ACC112 (cell line): ENCODE results near the gene GLT8D1.

Experiments
- H2AFZ ChIP-seq: fragments of 200-600 bp; sonication (generic); one replicate; pipeline ENCODE4 v1.6.0; 2017; ENCODE audit warnings: antibody characterized with exemption, low read length; ENCODE audit not compliant: unreplicated experiment
- H3K27ac ChIP-seq: fragments of 200-600 bp; sonication (generic); 2 replicates; pipeline ENCODE4 v1.5.1; 2014; ENCODE audit warnings: low read depth, mild to moderate bottlenecking, antibody characterized with exemption, low read length, moderate library complexity
- H3K27me3 ChIP-seq: fragments of 200-600 bp; sonication (generic); 2 replicates; pipeline ENCODE4 v1.6.1; 2014; ENCODE audit warnings: mild to moderate bottlenecking, antibody characterized with exemption, low read length, moderate library complexity, mixed read lengths; ENCODE audit not compliant: insufficient read depth
- H3K36me3 ChIP-seq: fragments of 200-600 bp; sonication (generic); 2 replicates; pipeline ENCODE4 v1.6.1; 2016; ENCODE audit warnings: mild to moderate bottlenecking, antibody characterized with exemption, low read length, moderate library complexity, mixed read lengths; ENCODE audit not compliant: insufficient read depth
- H3K4me1 ChIP-seq: fragments of 200-600 bp; sonication (generic); one replicate; pipeline ENCODE4 v1.6.1; 2016; ENCODE audit warnings: low read length, mixed read lengths; ENCODE audit not compliant: insufficient read depth, unreplicated experiment, control insufficient read depth
- H3K4me3 ChIP-seq: fragments of 200-600 bp; sonication (generic); 2 replicates; pipeline ENCODE4 v1.5.1; 2014; ENCODE audit warnings: mild to moderate bottlenecking, low read depth, low read length
- H3K79me2 ChIP-seq: fragments of 200-600 bp; sonication (generic); one replicate; pipeline ENCODE4 v1.6.0; 2016; ENCODE audit warnings: low read length; ENCODE audit not compliant: control insufficient read depth, unreplicated experiment, insufficient read depth

Gene GLT8D1

DNA sequence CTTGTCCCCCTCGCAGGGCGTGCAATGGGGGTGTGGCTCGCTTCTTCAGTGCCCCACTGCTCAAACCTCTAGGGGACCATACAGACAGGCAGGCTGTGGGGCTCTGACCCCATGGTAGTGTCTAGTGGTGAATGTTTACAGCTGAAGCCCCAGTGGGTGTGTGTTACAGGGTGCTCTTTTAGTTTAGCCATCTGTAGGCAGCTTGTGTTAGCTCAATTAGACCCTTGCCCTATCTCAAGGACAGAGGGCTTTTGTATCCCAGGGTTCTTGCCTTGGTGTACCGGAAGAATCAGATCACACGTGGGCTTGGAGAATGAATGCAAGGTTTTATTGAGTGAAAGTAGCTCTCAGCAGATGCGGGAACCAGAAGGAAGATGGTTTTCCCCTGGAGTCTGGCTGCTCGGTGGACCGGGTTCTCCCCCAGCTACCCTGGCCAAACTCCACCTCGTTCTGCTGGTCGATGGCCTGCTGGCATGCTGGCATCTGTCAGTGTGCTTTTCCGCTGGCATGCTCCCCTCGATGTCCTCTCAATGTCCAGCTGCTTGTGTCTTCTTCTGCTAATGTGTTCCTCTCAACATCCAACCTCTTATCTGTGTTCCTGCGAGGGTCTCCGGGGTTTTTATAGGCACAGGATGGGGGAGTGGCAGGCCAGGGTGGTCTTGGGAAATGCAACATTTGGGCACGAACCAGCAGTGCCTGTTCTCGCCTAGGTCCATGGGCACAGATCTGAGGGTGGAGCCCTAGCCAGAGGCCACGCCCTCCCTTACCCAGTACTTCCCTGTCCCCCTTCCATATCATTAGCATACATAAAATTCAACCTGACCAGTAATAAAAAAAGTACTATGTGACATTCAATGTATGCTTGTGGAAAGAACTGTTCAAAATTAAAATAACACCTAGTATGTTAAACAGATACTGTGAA lies 7.0 kb upstream of the GLT8D1 start:
- H3K4me1 ChIP-seq: peaks cover 6% of the 10 kb centered on the region
- H3K27me3 ChIP-seq: no peaks in the 10 kb centered on the region
- no peak overlapping the region for H3K27ac ChIP-seq
- H3K4me3 ChIP-seq: no peak overlapping the region
- H3K79me2 ChIP-seq: peaks cover 7% of the 10 kb centered on the region
- H3K36me3 ChIP-seq: peaks cover 13% of the 10 kb centered on the region
- H2AFZ ChIP-seq: no peak overlapping the region

DNA sequence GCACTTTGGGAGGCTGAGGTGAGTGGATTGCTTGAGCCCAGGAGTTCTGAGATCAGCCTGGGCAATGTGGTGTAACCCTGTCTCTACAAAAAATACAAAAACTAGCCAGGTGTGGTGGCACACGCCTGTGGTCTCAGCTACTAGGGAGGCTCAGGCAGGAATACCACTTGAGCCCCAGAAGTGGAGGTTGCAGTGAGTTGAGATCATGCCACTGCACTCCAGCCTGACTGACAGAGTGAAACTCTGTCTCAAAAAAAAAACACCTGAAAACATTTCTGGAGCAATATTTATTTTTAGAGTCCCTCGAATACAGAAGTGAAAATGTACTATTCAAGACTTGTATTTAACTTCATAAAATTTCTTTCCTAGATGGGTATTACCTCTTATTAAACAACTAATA lies 4.9 kb upstream of the GLT8D1 start:
- peaks cover 13% of the 10 kb centered on the region for H3K36me3 ChIP-seq
- H2AFZ ChIP-seq: no peak overlapping the region
- peaks cover 23% of the 10 kb centered on the region for H3K79me2 ChIP-seq
- H3K27ac ChIP-seq: no peak overlapping the region
- H3K4me3 ChIP-seq: no peak overlapping the region
- H3K4me1 ChIP-seq: peaks cover 11% of the 10 kb centered on the region
- no peaks in the 10 kb centered on the region for H3K27me3 ChIP-seq

DNA sequence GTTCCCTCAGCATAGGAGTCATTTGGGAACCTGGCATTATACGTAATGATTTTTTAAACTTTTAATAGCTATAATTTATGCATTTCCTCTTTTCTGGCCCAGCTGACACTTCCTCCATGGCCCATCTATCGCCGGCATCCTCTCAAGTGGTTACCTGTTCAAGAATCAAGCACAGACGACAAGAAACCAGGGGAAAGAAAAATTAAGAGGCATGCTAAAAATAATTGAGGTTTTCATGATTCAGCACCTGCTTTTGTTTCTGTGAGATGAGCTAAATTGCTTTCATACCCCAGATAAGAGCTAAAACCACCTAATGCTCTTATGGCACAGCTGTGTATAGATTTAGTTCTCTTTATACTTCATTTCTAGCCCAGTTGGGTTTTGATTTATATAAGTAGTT lies 2.0 kb upstream of the GLT8D1 start:
- Histone ChIP-seq H3K27ac (no peak overlapping the region), H3K4me3 (peak overlapping the region; percentile 86)

DNA sequence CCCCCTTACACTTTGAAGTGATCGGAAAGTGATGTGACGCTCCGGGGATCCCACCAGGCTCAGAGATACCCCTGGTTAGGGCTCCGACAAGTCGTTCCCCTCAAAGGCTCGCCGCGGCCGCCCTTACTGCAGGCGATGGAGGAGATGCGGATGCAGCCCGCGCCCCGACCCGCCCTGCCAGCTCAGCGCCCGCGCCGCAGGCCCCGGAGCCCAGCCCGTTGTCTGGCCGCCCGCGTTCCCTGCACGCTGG lies 228 bp downstream of the GLT8D1 start:
- peaks cover 61% of the 10 kb centered on the region for H3K79me2 ChIP-seq
- H3K27ac ChIP-seq: peak overlapping the region; percentile 69
- peaks cover 9% of the 10 kb centered on the region for H3K36me3 ChIP-seq
- H2AFZ ChIP-seq: peak overlapping the region; percentile 88
- peaks cover 17% of the 10 kb centered on the region for H3K4me1 ChIP-seq
- peak overlapping the region; percentile 86 for H3K4me3 ChIP-seq
- H3K27me3 ChIP-seq: no peaks in the 10 kb centered on the region

More for the DNA sequence above, 2.0 kb upstream of the GLT8D1 start:
- Histone ChIP-seq H3K27me3 (no peaks in the 10 kb centered on the region), H3K79me2 (peaks cover 48% of the 10 kb centered on the region), H3K36me3 (peaks cover 13% of the 10 kb centered on the region), H3K4me1 (peaks cover 17% of the 10 kb centered on the region), H2AFZ (no peak overlapping the region)

DNA sequence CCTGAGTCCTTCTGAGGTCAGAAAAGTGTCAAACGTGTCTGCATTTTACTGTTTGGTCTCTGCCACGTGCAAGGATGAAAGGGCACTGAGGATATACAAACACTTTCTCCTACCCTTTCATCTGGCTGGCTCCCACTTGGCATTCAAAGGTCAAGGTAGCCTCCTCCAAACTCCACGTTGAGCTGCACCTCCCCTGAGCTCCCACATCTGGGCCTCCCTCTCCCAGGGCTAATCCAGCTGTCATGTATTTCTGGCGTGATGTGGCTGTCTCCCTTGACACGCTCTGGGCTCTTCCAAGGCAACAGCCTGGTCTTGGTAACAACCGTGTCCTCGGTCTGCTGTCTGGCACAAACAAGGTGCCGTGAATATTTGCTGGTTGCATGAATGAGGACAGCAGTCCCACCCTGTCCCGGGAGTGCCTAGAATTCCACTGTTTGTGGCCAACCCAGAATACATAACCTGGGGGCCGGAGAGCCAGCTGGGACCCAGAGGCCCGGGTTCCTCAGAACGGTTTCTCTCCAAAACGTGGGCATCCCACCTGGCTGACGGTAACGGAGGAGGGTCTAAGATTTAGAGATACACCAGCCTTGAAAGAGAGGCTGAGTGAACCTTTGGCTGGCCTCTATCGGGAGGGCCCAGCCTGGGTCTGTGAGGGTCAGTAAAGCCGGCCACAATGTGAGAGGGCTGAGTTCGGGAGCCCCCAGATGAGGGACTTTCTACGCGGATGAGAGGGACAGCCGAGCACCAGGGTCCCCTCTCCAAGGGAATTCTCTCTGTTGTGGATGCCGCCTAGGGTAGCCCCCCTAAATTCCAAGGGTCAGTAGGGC lies 767 bp downstream of the GLT8D1 start:
- H3K27ac ChIP-seq: peak overlapping the region; percentile 69
- peaks cover 66% of the 10 kb centered on the region for H3K79me2 ChIP-seq
- H3K36me3 ChIP-seq: peaks cover 14% of the 10 kb centered on the region
- peak overlapping the region; percentile 86 for H3K4me3 ChIP-seq
- no peaks in the 10 kb centered on the region for H3K27me3 ChIP-seq
- H2AFZ ChIP-seq: peak overlapping the region; percentile 88
- H3K4me1 ChIP-seq: peaks cover 17% of the 10 kb centered on the region

DNA sequence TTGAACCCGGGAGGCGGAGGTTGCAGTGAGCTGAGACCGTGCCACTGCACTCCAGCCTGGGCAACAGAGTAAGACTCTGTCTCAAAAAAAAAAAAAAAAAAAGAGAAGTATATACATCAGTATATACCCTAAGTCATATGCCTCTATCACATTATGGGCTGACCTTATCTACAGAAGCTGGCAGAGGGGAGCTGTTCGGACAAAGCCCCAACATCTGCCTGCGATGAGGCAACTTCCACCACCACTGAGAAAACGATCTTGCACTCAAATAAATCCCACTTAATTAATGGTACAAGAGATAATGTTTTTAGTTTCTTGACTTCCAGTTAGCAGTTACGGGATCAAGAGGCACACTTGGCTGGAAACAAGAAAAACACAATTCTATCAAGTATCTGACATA lies 2.2 kb downstream of the GLT8D1 start:
- Histone ChIP-seq H3K27ac (no peak overlapping the region), H3K27me3 (no peaks in the 10 kb centered on the region), H2AFZ (no peak overlapping the region), H3K4me3 (peak overlapping the region; percentile 86), H3K36me3 (peaks cover 11% of the 10 kb centered on the region), H3K79me2 (peaks cover 71% of the 10 kb centered on the region), H3K4me1 (peaks cover 17% of the 10 kb centered on the region)

DNA sequence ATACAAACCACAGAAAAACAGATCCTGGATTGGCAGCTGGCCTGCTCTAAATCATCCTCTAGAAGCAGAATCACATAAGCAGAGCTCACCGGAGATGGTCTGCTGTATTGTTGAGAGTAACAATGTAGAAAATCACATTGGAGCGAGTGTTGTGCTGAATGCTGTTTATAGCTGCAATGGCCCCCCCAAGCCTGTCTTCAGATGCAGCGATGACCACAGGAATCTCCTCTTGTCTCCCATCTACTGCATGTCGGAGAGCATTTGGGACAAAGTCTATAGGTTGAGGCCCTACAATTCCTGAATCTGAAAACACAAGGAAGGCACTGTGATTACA lies 8.0 kb downstream of the GLT8D1 start:
- Histone ChIP-seq H3K36me3 (peaks cover 39% of the 10 kb centered on the region), H2AFZ (no peak overlapping the region), H3K27ac (peak overlapping the region; percentile 55), H3K79me2 (peaks cover 23% of the 10 kb centered on the region), H3K27me3 (no peaks in the 10 kb centered on the region), H3K4me1 (peaks cover 5% of the 10 kb centered on the region), H3K4me3 (no peak overlapping the region)

DNA sequence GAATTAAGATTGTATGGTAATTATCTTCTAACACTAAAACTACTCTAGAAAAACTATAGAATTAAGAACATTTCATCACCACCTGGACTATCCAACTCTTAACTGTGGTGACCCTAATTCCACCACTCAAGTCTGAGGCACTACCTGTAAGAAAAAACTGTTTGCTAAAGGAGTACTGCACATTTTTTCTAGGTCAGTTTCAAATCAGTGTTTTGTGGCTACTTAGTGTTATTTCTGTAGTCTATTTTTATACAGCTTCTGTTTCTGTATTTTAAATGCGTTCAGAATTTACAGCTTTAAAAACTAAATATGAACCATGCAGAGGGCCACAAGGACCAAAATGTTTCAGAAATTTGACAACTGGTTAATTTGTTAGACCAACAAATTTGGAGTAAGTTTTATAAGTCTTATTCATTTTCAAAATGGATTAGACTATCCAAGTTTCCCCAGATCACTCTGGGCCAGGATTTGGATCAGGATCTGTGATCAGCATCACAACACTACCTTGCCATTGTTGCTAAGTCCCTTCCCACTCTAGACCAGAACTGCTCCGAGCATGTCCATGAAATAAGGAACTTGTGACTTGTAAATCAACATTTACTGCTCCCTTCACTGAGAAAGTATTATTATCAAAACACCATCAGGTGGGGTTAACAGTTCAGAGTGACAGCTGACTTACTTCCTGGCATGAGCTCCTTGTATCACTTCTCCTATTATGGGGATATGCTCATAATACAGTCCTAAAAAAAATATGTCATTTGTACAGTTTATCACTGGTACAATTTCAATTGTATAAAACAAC lies 8.6 kb downstream of the GLT8D1 start:
- Histone ChIP-seq H3K27ac (peak overlapping the region; percentile 55; the same call in 1 of the 2 replicates), H3K4me3 (no peak overlapping the region), H2AFZ (no peak overlapping the region), H3K4me1 (peaks cover 5% of the 10 kb centered on the region), H3K27me3 (no peaks in the 10 kb centered on the region), H3K36me3 (peaks cover 41% of the 10 kb centered on the region), H3K79me2 (peaks cover 18% of the 10 kb centered on the region)

DNA sequence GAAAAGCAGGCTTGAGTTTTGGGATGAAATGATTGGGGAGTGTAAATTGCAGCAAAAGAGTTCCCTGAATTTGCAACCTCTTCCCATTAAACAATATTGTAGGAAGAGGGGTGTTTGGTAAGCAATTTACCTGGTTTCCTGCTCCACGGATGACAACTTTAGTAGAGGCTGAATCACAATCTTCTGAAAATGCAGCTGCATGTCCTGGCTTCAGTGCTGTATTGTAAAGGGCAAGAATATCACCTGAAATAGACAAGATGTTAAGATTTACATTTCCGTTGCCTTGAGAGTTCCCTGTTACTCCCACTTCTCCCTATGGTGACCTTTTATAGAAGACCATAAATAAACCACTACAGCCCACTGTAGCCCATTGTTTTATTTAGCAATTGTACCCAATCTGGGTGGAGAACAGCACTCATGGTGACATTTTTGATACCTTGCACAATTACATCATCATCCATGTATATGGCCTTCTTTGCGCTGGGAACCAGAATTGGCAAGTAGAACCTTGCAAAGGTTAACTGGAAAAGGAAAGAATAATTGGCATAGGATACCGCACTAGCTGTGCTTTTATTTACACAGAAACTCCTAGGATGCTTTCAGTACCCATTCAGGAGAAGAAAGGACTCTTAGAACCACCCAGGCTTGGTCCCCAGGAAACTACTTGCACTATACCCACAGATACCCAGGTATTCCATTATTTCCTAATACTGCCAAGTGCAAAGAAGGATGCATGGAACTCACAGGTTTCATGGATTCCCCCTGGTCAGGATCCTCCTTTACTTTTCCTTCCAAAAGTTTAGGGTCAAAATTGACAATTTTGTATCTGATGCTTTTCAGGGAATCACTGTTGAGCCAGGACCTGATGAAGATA lies 9.6 kb downstream of the GLT8D1 start:
- 0 out of 2 replicates have a peak overlapping the region, but pooled peaks have one; percentile 55 for H3K27ac ChIP-seq
- H3K4me1 ChIP-seq: peaks cover 5% of the 10 kb centered on the region
- no peak overlapping the region for H2AFZ ChIP-seq
- no peaks in the 10 kb centered on the region for H3K27me3 ChIP-seq
- no peak overlapping the region for H3K4me3 ChIP-seq
- peaks cover 46% of the 10 kb centered on the region for H3K36me3 ChIP-seq
- H3K79me2 ChIP-seq: peaks cover 18% of the 10 kb centered on the region
